ENCODE results near the gene FBXL13.

Gene FBXL13

GRCh38 chr7:102874166-102874829, 200.3 kb downstream of the FBXL13 start:
- no peaks in the 10 kb centered on the region for H3K27me3 ChIP-seq (ENCODE audit: control insufficient read depth in 1 of 2, insufficient read depth in 2 of 2, low read length in 2 of 2)
- H3K9ac ChIP-seq (ENCODE audit: low read depth in 1 of 2, low read length in 2 of 2): no peak overlapping the region
- no peak overlapping the region for H3K27ac ChIP-seq (ENCODE audit: low read depth, low read length)
- H3K36me3 ChIP-seq (ENCODE audit: control insufficient read depth in 1 of 2, insufficient read depth in 2 of 2, low read length in 2 of 2): no peaks in the 10 kb centered on the region
- no peak overlapping the region for H3K4me3 ChIP-seq (ENCODE audit: low read depth in 1 of 2, low read length in 2 of 2)
- no peaks in the 10 kb centered on the region for H3K4me1 ChIP-seq (ENCODE audit: control insufficient read depth in 1 of 2, insufficient read depth in 2 of 2, low read length in 2 of 2)
- no peaks in the 10 kb centered on the region for H3K9me3 ChIP-seq (ENCODE audit: control insufficient read depth in 1 of 2, low read length in 2 of 2)

DNA sequence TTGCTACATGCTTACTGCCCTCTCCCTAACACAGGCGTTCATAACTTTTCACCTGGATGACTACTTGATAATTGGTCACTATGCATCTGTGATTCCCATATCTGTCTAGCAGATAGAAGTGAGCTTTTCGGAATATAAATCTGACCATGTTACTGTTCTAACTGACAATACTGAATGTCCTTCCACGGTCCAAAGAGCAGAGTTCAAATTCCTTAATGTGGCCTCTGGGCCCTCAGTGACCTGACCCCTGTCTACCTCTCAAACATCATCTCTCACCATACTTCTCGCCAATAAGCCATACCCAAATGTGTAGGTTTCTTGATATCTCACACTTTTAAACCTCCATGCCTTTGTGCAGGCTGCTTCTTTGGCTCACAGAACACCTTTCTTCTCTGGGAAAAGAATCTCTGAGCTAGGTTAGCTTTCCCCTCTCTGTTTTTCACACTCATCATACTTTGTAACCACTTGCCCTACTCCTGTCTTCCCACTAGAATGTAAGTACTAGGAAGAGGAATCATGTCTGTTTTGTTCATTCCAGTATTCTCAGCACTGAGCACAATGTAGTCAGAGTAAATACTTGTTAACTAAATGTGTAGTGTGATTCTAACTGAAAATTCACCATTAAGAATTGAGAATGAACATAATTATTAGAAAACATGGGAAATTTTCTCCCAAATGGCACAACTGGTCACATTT, 201.0 kb downstream of the FBXL13 start:
- H3K36me3 ChIP-seq (ENCODE audit: control insufficient read depth in 1 of 2, insufficient read depth in 2 of 2, low read length in 2 of 2): no peaks in the 10 kb centered on the region
- no peak overlapping the region for H3K4me3 ChIP-seq (ENCODE audit: low read depth in 1 of 2, low read length in 2 of 2)
- H3K9me3 ChIP-seq (ENCODE audit: control insufficient read depth in 1 of 2, low read length in 2 of 2): no peaks in the 10 kb centered on the region
- H3K27ac ChIP-seq (ENCODE audit: low read depth, low read length): no peak overlapping the region
- H3K4me1 ChIP-seq (ENCODE audit: control insufficient read depth in 1 of 2, insufficient read depth in 2 of 2, low read length in 2 of 2): no peaks in the 10 kb centered on the region
- no peak overlapping the region for H3K9ac ChIP-seq (ENCODE audit: low read depth in 1 of 2, low read length in 2 of 2)
- H3K27me3 ChIP-seq (ENCODE audit: control insufficient read depth in 1 of 2, insufficient read depth in 2 of 2, low read length in 2 of 2): no peaks in the 10 kb centered on the region

- H3K4me1 ChIP-seq (ENCODE audit: control insufficient read depth in 1 of 2, insufficient read depth in 2 of 2, low read length in 2 of 2): no peaks in the 10 kb centered on the region
- no peak overlapping the region for H3K9ac ChIP-seq (ENCODE audit: low read depth in 1 of 2, low read length in 2 of 2)
- no peak overlapping the region for H3K4me3 ChIP-seq (ENCODE audit: low read depth in 1 of 2, low read length in 2 of 2)
- H3K9me3 ChIP-seq (ENCODE audit: control insufficient read depth in 1 of 2, low read length in 2 of 2): no peaks in the 10 kb centered on the region
- no peaks in the 10 kb centered on the region for H3K27me3 ChIP-seq (ENCODE audit: control insufficient read depth in 1 of 2, insufficient read depth in 2 of 2, low read length in 2 of 2)
- no peak overlapping the region for H3K27ac ChIP-seq (ENCODE audit: low read depth, low read length)
- H3K36me3 ChIP-seq (ENCODE audit: control insufficient read depth in 1 of 2, insufficient read depth in 2 of 2, low read length in 2 of 2): no peaks in the 10 kb centered on the region
Measured at GRCh38 chr7:102872460-102872859, 202.1 kb downstream of the FBXL13 start.

- Histone ChIP-seq H3K36me3 (ENCODE audit: control insufficient read depth in 1 of 2, insufficient read depth in 2 of 2, low read length in 2 of 2) (no peaks in the 10 kb centered on the region), H3K4me1 (ENCODE audit: control insufficient read depth in 1 of 2, insufficient read depth in 2 of 2, low read length in 2 of 2) (no peaks in the 10 kb centered on the region), H3K9me3 (ENCODE audit: control insufficient read depth in 1 of 2, low read length in 2 of 2) (no peaks in the 10 kb centered on the region), H3K27ac (ENCODE audit: low read depth, low read length) (no peak overlapping the region), H3K4me3 (ENCODE audit: low read depth in 1 of 2, low read length in 2 of 2) (no peak overlapping the region), H3K27me3 (ENCODE audit: control insufficient read depth in 1 of 2, insufficient read depth in 2 of 2, low read length in 2 of 2) (no peaks in the 10 kb centered on the region), H3K9ac (ENCODE audit: low read depth in 1 of 2, low read length in 2 of 2) (no peak overlapping the region)
Measured at GRCh38 chr7:102869195-102869594, 205.4 kb downstream of the FBXL13 start.

GRCh38 chr7:102866535-102867215, 207.9 kb downstream of the FBXL13 start:
- Histone ChIP-seq H3K36me3 (ENCODE audit: control insufficient read depth in 1 of 2, insufficient read depth in 2 of 2, low read length in 2 of 2) (no peaks in the 10 kb centered on the region), H3K4me3 (ENCODE audit: low read depth in 1 of 2, low read length in 2 of 2) (no peak overlapping the region), H3K27me3 (ENCODE audit: control insufficient read depth in 1 of 2, insufficient read depth in 2 of 2, low read length in 2 of 2) (no peaks in the 10 kb centered on the region), H3K4me1 (ENCODE audit: control insufficient read depth in 1 of 2, insufficient read depth in 2 of 2, low read length in 2 of 2) (no peaks in the 10 kb centered on the region), H3K9ac (ENCODE audit: low read depth in 1 of 2, low read length in 2 of 2) (no peak overlapping the region), H3K9me3 (ENCODE audit: control insufficient read depth in 1 of 2, low read length in 2 of 2) (no peaks in the 10 kb centered on the region), H3K27ac (ENCODE audit: low read depth, low read length) (no peak overlapping the region)

DNA sequence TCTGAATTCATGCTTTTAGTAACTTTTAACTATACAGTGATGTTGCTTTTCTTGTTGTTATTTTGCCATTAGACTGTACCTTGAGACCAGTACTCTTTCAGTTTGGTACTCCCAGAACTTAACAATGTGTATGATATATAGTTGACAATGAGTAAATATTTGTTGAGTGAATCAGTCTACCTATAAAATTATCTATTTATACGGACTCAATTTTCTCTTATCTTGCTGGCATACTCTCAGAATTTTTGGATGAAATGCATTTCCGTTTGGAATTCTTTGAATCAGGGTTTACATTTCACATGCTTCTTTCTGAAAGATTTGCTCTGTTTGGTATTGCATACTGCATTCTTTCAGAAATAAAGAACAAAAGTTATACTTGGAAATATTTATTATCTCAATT, 209.6 kb downstream of the FBXL13 start:
- H3K4me1 ChIP-seq (ENCODE audit: control insufficient read depth in 1 of 2, insufficient read depth in 2 of 2, low read length in 2 of 2): no peaks in the 10 kb centered on the region
- no peaks in the 10 kb centered on the region for H3K27me3 ChIP-seq (ENCODE audit: control insufficient read depth in 1 of 2, insufficient read depth in 2 of 2, low read length in 2 of 2)
- no peaks in the 10 kb centered on the region for H3K9me3 ChIP-seq (ENCODE audit: control insufficient read depth in 1 of 2, low read length in 2 of 2)
- H3K9ac ChIP-seq (ENCODE audit: low read depth in 1 of 2, low read length in 2 of 2): no peak overlapping the region
- no peaks in the 10 kb centered on the region for H3K36me3 ChIP-seq (ENCODE audit: control insufficient read depth in 1 of 2, insufficient read depth in 2 of 2, low read length in 2 of 2)
- no peak overlapping the region for H3K4me3 ChIP-seq (ENCODE audit: low read depth in 1 of 2, low read length in 2 of 2)
- no peak overlapping the region for H3K27ac ChIP-seq (ENCODE audit: low read depth, low read length)

GRCh38 chr7:102860351-102860811, 214.2 kb downstream of the FBXL13 start:
- Histone ChIP-seq H3K4me1 (ENCODE audit: control insufficient read depth in 1 of 2, insufficient read depth in 2 of 2, low read length in 2 of 2) (no peaks in the 10 kb centered on the region), H3K4me3 (ENCODE audit: low read depth in 1 of 2, low read length in 2 of 2) (no peak overlapping the region), H3K27ac (ENCODE audit: low read depth, low read length) (no peak overlapping the region), H3K9me3 (ENCODE audit: control insufficient read depth in 1 of 2, low read length in 2 of 2) (no peaks in the 10 kb centered on the region), H3K9ac (ENCODE audit: low read depth in 1 of 2, low read length in 2 of 2) (no peak overlapping the region), H3K36me3 (ENCODE audit: control insufficient read depth in 1 of 2, insufficient read depth in 2 of 2, low read length in 2 of 2) (no peaks in the 10 kb centered on the region), H3K27me3 (ENCODE audit: control insufficient read depth in 1 of 2, insufficient read depth in 2 of 2, low read length in 2 of 2) (no peaks in the 10 kb centered on the region)

- Histone ChIP-seq H3K9ac (ENCODE audit: low read depth in 1 of 2, low read length in 2 of 2) (no peak overlapping the region), H3K27me3 (ENCODE audit: control insufficient read depth in 1 of 2, insufficient read depth in 2 of 2, low read length in 2 of 2) (no peaks in the 10 kb centered on the region), H3K4me3 (ENCODE audit: low read depth in 1 of 2, low read length in 2 of 2) (no peak overlapping the region), H3K36me3 (ENCODE audit: control insufficient read depth in 1 of 2, insufficient read depth in 2 of 2, low read length in 2 of 2) (no peaks in the 10 kb centered on the region), H3K9me3 (ENCODE audit: control insufficient read depth in 1 of 2, low read length in 2 of 2) (no peaks in the 10 kb centered on the region), H3K4me1 (ENCODE audit: control insufficient read depth in 1 of 2, insufficient read depth in 2 of 2, low read length in 2 of 2) (no peaks in the 10 kb centered on the region), H3K27ac (ENCODE audit: low read depth, low read length) (no peak overlapping the region)
Measured at GRCh38 chr7:102859799-102860125, 214.8 kb downstream of the FBXL13 start.

DNA sequence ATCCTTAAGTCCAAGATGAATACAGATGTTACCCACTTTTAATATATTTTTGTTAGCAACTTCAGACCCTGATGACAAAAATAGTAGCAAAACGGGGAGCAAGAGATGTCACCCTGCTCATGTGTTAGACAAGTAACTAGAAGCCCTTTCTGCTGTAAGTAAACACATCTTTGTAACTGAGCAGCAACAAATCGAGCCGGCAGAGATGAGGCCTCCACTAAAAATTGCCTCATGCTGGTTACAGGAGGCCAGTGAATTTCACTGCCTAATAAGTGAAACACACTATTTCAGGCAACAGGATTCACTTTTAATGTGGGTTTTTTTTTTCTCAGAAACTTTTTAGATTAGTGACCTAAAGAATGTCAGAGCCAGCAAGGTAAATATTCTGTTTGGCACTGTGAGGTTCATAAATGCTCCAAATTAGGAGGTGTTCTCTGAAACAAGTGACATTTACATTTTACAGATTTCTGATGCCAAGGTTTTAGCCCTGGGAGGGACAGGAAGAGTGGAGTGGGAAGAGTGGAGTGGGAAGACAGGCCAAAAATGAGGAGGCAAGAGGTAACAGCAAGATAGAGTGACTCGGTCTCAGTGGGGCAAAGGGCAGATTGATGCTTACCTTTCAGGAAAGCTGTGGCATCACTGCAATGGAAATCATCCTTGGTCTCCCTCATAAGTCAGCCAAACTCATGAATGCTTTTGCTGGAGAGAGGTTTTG, 215.4 kb downstream of the FBXL13 start:
- H3K27ac ChIP-seq (ENCODE audit: low read depth, low read length): no peak overlapping the region
- H3K9me3 ChIP-seq (ENCODE audit: control insufficient read depth in 1 of 2, low read length in 2 of 2): no peaks in the 10 kb centered on the region
- no peaks in the 10 kb centered on the region for H3K36me3 ChIP-seq (ENCODE audit: control insufficient read depth in 1 of 2, insufficient read depth in 2 of 2, low read length in 2 of 2)
- no peaks in the 10 kb centered on the region for H3K4me1 ChIP-seq (ENCODE audit: control insufficient read depth in 1 of 2, insufficient read depth in 2 of 2, low read length in 2 of 2)
- H3K9ac ChIP-seq (ENCODE audit: low read depth in 1 of 2, low read length in 2 of 2): no peak overlapping the region
- H3K27me3 ChIP-seq (ENCODE audit: control insufficient read depth in 1 of 2, insufficient read depth in 2 of 2, low read length in 2 of 2): no peaks in the 10 kb centered on the region
- H3K4me3 ChIP-seq (ENCODE audit: low read depth in 1 of 2, low read length in 2 of 2): no peak overlapping the region

- Histone ChIP-seq H3K27me3 (ENCODE audit: control insufficient read depth in 1 of 2, insufficient read depth in 2 of 2, low read length in 2 of 2) (no peaks in the 10 kb centered on the region), H3K4me3 (ENCODE audit: low read depth in 1 of 2, low read length in 2 of 2) (no peak overlapping the region), H3K27ac (ENCODE audit: low read depth, low read length) (no peak overlapping the region), H3K4me1 (ENCODE audit: control insufficient read depth in 1 of 2, insufficient read depth in 2 of 2, low read length in 2 of 2) (no peaks in the 10 kb centered on the region), H3K9me3 (ENCODE audit: control insufficient read depth in 1 of 2, low read length in 2 of 2) (no peaks in the 10 kb centered on the region), H3K36me3 (ENCODE audit: control insufficient read depth in 1 of 2, insufficient read depth in 2 of 2, low read length in 2 of 2) (no peaks in the 10 kb centered on the region), H3K9ac (ENCODE audit: low read depth in 1 of 2, low read length in 2 of 2) (no peak overlapping the region)
Measured at GRCh38 chr7:102856036-102856435, 218.6 kb downstream of the FBXL13 start.

Data from duodenal mucosa (tissue), 2 donors.